Gastroesophageal sphincter (tissue), 3 donors: ENCODE results near the gene CSRP2.

Experiments used
- CTCF ChIP-seq, 4 experiments: fragments of 200-600 bp in 2 of 4; fragments of 450-650 bp in 2 of 4; sonication (generic) in 1 of 4; IDR thresholded peaks; one replicate each; pipeline ENCODE4 v1.5.1; 2017 to 2019; ENCODE audit warnings: antibody characterized with exemption in 4 of 4, mild to moderate bottlenecking in 2 of 4, moderate library complexity in 2 of 4
- EP300 ChIP-seq: sonication (generic); formaldehyde crosslinking; IDR thresholded peaks from one replicate; pipeline ENCODE4 v1.6.1; 2017; ENCODE audit warnings: antibody characterized with exemption, mild to moderate bottlenecking
- POLR2A ChIP-seq, 2 donors: fragments of 450-650 bp; IDR thresholded peaks; one replicate each; pipeline ENCODE4 v1.6.1; 2017; ENCODE audit warnings: antibody characterized with exemption in 2 of 2, mild to moderate bottlenecking in 2 of 2, moderate library complexity in 1 of 2

GRCh38 chr12:76852106-76852505 is 26.7 kb downstream of the CSRP2 start:
- TF ChIP-seq POLR2A (IDR thresholded peaks at IDR 0.05), result no peak
- TF ChIP-seq CTCF (IDR thresholded peaks at IDR 0.05), result no peak
- TF ChIP-seq EP300, result no peak
